Femur (tissue), 1 donor: ENCODE data around the gene TRH.
"Not testable (repeated sequence)": the region's sequence is repeated elsewhere in the genome, so short reads cannot be mapped to it uniquely, and the experiment has no call there.

ENCODE experiments used
- DNase-seq: peaks from one replicate; pipeline ENCODE4 v3.0.0-alpha.2; 2017

The TRH gene

GRCh38 chr3:130013246-130013645 is 38.7 kb downstream of the TRH start:
- not testable (repeated sequence) for DNase-seq

GRCh38 chr3:130014526-130014925 is 40.0 kb downstream of the TRH start:
- no peak for DNase-seq

- DNase-seq = not testable (repeated sequence)
These were observed 43.1 kb downstream of the TRH start for GRCh38 chr3:130017661-130018060.

GRCh38 chr3:130026146-130026829 is 51.8 kb downstream of the TRH start:
- not testable (repeated sequence) for DNase-seq

- not testable (repeated sequence) for DNase-seq
These were observed 52.9 kb downstream of the TRH start for GRCh38 chr3:130027437-130027836.
